Ectodermal cell (in vitro differentiated cells): ENCODE results near the gene PTPRN2.

ENCODE experiments used
- H3K27ac ChIP-seq: 2 replicates; pipeline ENCODE4 v1.7.0; 2013; ENCODE audit warnings: mild to moderate bottlenecking, low read depth, low read length; ENCODE audit not compliant: insufficient read depth, poor library complexity, severe bottlenecking
- H3K27me3 ChIP-seq: 2 replicates; pipeline ENCODE4 v1.7.0; 2013; ENCODE audit warnings: mild to moderate bottlenecking, low read length; ENCODE audit not compliant: insufficient read depth, control insufficient read depth, poor library complexity, severe bottlenecking
- H3K36me3 ChIP-seq: one replicate; pipeline ENCODE4 v1.7.0; 2013; ENCODE audit warnings: low read length; ENCODE audit not compliant: control insufficient read depth, insufficient read depth
- H3K4me1 ChIP-seq: one replicate; pipeline ENCODE4 v1.7.0; 2013; ENCODE audit warnings: low read length; ENCODE audit not compliant: control insufficient read depth, insufficient read depth
- H3K4me3 ChIP-seq: 2 replicates; pipeline ENCODE4 v1.7.0; 2013; ENCODE audit warnings: low read depth, low read length, control low read depth; ENCODE audit not compliant: insufficient read depth
- H3K9me3 ChIP-seq: 2 replicates; pipeline ENCODE4 v1.7.0; 2013; ENCODE audit warnings: mild to moderate bottlenecking, low read length, moderate library complexity; ENCODE audit not compliant: control insufficient read depth
- WGBS, 2 experiments: methylation state at CpG; one replicate each; pipeline ENCODE4 v1.1.7; 2013; ENCODE audit warnings: missing lambda C conversion rate in 2 of 2; 5-methylcytosine and 5-hydroxymethylcytosine counted together

PTPRN2 gene

DNA sequence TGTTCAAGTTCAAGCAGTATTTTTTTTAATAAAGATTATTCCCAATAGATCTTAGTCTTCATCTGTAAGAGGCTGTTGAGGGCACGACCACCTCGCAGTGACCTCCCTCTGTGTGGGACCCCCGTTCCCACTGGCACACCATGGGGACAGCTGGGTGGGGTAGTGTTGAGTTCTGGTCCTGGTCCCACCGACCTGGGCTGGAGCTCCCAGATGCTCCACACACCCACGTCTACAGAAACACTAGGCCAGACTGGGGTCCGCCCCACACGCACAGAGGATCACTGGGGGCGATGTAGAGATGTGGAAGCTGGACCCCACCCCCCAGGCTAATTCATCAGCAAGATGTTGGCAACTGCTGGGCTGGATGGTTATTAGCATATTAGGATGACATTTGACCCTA, 623.6 kb downstream of the PTPRN2 start:
- Histone ChIP-seq H3K27me3 (no peaks in the 10 kb centered on the region), H3K9me3 (peaks cover 27% of the 10 kb centered on the region), H3K4me1 (no peaks in the 10 kb centered on the region), H3K27ac (no peak overlapping the region), H3K36me3 (no peaks in the 10 kb centered on the region), H3K4me3 (no peak overlapping the region)
- 85 to 89% methylated on average over 8 of the region's 8 CpGs for WGBS, 2 experiments

DNA sequence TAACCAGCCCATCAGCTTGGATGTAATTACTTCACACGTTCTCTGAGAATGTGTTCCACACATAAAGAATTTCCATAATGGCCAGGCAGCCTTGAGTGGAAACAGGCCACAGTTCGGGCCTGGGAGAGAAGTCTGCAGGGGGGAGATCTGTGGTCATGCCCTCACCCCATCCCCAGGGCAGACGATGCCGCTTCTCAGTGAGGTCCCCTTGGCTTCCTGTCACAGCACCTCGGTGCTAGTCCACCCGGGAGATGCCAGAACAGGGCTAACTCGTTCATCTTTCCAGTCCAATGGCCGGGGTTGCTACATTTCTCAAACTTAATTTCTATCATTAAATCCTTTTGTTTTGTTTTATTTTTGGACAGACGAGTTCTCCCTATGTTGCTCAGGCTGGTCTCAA, 624.1 kb downstream of the PTPRN2 start:
- H3K4me3 ChIP-seq = no peak overlapping the region
- no peaks in the 10 kb centered on the region for H3K36me3 ChIP-seq
- no peak overlapping the region for H3K27ac ChIP-seq
- no peaks in the 10 kb centered on the region for H3K4me1 ChIP-seq
- H3K9me3 ChIP-seq = peaks cover 29% of the 10 kb centered on the region
- no peaks in the 10 kb centered on the region for H3K27me3 ChIP-seq
- 60 to 62% methylated on average over 9 of the region's 9 CpGs for WGBS, 2 experiments

DNA sequence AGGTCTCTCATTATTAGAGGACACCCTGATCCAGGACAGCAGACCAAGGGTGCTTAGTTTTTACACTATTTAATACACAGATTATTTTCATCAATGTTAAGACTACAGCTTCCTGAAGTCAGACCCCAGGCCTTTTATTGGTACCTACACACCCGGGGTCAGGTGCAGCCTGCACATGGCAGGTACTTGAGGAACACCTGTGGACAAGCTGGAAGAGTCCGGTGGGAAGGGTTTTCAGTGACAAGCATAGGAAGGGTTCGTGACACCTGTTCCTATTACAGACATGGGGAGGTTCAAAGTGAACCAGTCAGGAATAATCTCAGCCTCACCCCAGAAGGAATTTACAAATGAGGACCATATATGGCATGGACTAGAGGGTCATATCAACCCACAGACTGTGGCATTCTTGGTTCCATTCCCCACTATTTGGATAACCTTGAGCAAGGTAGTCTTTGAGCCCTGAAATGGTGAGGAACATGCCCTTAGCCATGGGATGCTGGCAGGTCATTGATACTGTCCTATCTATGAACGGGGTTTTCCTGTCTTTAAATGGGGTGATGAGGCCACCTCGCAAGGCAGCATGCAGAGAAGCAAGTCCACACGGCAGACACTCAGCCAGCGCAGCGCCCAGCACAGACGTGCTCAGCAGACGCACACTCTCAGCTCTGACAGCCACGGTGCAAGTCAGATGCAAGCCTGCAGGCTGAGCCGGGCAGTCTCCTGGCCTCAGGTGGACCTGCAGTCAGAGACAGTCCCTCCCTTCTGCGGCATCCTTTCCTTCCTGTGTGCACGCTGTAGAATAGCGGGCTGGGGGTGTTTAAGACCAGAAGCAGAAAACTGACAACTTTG, 624.9 kb downstream of the PTPRN2 start:
- H3K9me3 ChIP-seq = peaks cover 29% of the 10 kb centered on the region
- no peaks in the 10 kb centered on the region for H3K36me3 ChIP-seq
- no peak overlapping the region for H3K27ac ChIP-seq
- 74 to 77% methylated on average over 15 of the region's 15 CpGs for WGBS, 2 experiments
- H3K4me1 ChIP-seq = no peaks in the 10 kb centered on the region
- no peak overlapping the region for H3K4me3 ChIP-seq
- no peaks in the 10 kb centered on the region for H3K27me3 ChIP-seq

DNA sequence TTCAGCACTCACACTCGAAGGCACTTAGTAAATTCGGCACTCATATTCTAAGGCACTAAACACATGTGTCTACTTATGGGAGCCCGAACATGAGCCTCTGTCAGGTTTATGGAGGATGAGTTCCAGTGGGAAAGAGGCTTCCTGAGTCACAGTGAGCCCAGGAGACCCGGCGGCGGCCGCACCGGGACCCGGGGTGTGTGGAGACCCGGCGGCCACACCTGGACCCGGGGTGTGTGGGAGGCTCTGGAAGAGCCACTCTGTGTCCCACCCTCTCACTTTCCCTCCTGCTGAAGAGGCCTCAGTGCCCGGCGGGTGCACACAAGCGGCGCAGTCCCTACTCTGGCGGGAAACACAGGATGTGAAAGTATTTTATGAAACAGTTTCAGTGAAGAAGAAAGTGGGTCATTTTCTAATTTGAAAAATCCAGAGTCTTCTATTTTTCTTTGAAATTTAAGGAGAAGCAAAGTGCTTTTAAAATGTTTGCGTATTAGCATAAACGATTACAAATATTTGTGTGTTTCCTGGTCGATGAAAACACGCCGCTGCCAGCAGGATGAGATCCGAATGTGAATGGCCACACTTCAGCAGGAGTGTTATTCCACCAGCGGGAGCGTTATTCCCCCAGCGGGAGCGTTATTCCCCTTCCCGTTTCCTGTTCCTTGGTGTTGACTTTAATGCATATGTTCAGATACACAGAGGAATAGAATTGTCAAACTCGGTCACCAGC, 625.7 kb downstream of the PTPRN2 start:
- no peaks in the 10 kb centered on the region for H3K36me3 ChIP-seq
- WGBS, 2 experiments = 71 to 78% methylated on average over 29 of the region's 29 CpGs
- no peaks in the 10 kb centered on the region for H3K4me1 ChIP-seq
- H3K27ac ChIP-seq = no peak overlapping the region
- no peaks in the 10 kb centered on the region for H3K27me3 ChIP-seq
- no peak overlapping the region for H3K4me3 ChIP-seq
- peaks cover 29% of the 10 kb centered on the region for H3K9me3 ChIP-seq

DNA sequence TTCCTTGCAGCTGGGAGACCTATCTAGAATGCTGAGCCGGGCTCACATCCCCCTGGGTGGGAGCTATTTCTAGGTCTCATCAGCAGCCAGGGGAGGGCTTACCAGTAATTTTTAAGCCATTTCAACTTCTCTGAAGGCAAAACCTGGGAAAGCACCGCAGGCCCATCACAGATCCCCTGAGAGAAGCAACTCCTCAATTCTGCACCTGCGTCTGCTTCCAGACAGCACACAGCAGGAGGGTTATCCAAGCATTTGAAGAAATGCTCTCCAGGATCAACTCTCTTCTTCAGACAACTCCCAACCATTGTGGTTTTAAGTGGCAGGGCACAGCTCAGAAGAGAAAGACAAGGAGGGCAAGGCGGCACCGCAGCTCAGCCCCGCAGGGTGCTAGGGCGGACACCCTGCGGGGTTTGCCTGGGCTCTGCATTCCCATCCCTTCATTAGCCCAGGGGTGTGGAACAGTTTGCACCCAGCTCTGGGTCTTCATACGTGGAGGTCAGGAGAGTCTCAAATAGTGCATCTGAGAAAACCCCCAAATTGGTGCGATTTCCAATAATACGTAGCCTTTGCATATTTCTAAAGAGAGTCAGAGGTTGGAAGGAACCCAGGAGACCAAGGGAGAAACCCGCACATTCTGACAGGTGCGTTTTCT, 632.1 kb downstream of the PTPRN2 start:
- Histone ChIP-seq H3K9me3 (peaks cover 19% of the 10 kb centered on the region), H3K4me3 (no peak overlapping the region), H3K36me3 (no peaks in the 10 kb centered on the region), H3K27ac (no peak overlapping the region), H3K27me3 (no peaks in the 10 kb centered on the region), H3K4me1 (no peaks in the 10 kb centered on the region)
- 62 to 65% methylated on average over 13 of the region's 13 CpGs for WGBS, 2 experiments

DNA sequence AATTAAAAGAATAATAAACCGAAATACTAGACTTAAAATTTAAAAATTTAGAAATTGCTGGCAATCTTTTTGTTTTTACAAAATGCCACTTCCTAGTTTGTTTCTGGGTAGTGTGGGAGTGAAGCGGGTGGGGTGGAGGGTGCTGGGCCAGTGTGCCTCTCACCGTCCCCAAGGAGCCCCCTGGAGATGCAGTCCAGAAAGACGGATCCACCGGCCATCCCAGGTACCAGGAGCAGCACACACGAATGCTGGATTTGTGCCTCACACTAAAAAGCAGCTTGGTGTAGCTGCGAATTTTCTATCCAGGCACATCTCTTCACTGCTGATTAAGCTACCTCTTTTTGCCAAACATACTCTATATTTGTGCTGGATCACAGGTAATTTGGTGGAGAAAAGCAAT, 632.7 kb downstream of the PTPRN2 start:
- no peaks in the 10 kb centered on the region for H3K27me3 ChIP-seq
- H3K27ac ChIP-seq = no peak overlapping the region
- no peaks in the 10 kb centered on the region for H3K4me1 ChIP-seq
- peaks cover 19% of the 10 kb centered on the region for H3K9me3 ChIP-seq
- no peak overlapping the region for H3K4me3 ChIP-seq
- 78 to 80% methylated on average over 6 of the region's 7 CpGs for WGBS, 2 experiments
- H3K36me3 ChIP-seq = no peaks in the 10 kb centered on the region

DNA sequence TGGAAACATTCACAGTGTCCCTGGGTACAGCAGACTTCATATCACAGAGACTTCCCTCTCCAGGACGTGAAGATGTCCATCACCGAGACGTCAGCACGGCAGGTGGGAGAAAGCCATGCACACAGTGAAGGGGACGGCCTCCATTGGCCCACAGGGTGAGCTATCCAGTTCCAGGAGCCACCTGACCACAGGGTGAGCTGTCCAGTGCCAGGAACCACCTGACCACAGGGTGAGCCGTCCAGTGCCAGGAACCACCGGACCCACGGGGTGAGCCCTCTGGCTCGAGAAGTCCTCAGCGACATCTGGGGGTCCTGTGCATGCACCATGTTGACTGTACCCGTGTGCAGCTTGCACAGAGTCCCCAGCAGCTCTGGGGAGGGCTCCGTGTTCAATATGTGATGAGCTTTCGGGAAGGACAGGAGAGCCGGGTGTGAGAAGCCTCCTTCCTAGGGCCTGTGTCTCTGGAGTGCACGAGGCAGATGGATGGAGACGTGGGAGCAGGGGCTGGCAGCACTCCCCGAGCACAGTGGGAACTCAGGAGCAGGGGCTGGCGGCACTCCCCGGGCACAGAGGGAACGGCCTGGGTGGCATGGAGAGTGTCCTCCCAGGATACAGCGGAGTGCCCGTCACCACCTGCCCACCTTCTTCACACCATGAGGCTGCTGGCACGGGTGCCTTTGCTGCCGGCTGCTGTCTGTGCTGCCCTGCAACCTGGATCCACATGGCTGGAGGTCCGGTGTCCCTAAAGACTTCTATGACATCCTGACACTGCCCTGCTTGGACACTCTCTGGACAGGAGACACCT, 634.6 kb downstream of the PTPRN2 start:
- Histone ChIP-seq H3K4me1 (no peaks in the 10 kb centered on the region), H3K4me3 (no peak overlapping the region), H3K9me3 (peaks cover 15% of the 10 kb centered on the region), H3K36me3 (no peaks in the 10 kb centered on the region), H3K27ac (no peak overlapping the region), H3K27me3 (no peaks in the 10 kb centered on the region)
- 80 to 83% methylated on average over 25 of the region's 25 CpGs for WGBS, 2 experiments

DNA sequence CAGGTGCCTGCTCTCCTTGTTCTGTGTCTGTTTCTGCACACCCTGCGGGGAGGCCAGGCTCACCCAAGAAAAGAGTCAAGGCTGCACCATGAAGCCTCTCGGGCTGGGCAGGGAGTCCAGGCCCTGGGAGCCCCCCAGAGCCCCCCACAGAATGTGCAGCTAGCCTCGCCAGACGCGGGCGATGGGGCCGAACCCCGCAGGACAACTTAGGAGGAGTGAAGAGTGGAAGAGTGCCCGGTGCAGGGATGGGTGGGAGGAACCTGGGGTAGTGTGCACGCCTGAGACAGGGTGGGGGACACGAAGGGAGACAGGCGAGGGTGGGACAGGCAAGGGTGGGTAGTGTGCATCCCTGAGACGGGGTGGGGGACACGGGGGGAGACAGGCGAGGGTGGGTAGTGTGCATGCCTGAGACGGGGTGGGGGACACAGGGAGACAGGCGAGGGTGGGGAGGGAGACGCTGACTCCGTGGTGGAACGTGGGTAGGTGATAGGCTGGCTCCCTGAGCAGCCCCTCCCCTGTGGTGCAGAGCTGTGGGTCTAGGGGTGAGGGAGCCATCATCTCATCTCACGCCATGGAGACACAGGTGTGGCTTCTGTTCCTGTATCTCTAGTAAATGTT, 635.5 kb downstream of the PTPRN2 start:
- no peaks in the 10 kb centered on the region for H3K4me1 ChIP-seq
- no peaks in the 10 kb centered on the region for H3K36me3 ChIP-seq
- H3K27me3 ChIP-seq = no peaks in the 10 kb centered on the region
- no peak overlapping the region for H3K4me3 ChIP-seq
- no peak overlapping the region for H3K27ac ChIP-seq
- peaks cover 15% of the 10 kb centered on the region for H3K9me3 ChIP-seq
- WGBS, 2 experiments = 82 to 85% methylated on average over 21 of the region's 21 CpGs

DNA sequence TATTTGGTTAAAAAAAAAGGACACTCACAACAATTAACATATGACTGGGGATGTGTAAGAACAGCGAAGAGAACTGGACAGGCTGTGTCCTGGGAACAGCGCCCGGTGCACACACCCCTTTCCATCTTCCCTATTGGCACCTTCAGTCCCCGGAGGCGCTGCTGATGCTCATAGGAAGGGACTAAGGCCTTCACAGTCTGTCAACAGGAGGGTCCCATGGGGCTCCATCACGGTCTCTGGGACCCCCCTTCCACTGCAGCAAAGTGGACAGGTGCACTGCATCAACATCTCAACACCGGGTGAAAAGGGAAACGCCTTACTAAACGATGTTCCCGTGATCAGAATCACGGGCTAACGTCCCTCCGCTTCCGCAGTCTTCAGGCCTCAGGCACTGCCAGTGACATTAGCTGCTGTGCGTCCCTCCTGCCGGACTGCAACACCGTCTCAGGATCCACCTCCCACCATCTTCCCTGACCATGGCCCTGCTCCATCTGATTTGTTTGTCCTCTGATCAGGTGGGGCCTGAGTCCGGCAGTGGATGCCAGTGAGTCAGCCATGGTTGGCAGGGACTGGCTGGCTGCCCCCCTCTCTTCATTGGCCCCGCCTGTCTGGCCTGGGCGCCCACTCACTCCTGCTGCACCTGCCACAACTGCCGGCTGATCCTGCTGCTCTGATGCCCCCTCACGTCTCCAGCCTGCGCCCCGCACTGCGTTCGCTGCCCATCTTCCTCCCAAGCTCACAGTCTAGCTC, 636.1 kb downstream of the PTPRN2 start:
- H3K4me3 ChIP-seq = no peak overlapping the region
- WGBS, 2 experiments = 86 to 88% methylated on average over 26 of the region's 26 CpGs
- no peaks in the 10 kb centered on the region for H3K36me3 ChIP-seq
- peaks cover 18% of the 10 kb centered on the region for H3K9me3 ChIP-seq
- no peaks in the 10 kb centered on the region for H3K4me1 ChIP-seq
- H3K27me3 ChIP-seq = no peaks in the 10 kb centered on the region
- no peak overlapping the region for H3K27ac ChIP-seq
